ENCODE data around the gene HHAT.

Gene HHAT

DNA sequence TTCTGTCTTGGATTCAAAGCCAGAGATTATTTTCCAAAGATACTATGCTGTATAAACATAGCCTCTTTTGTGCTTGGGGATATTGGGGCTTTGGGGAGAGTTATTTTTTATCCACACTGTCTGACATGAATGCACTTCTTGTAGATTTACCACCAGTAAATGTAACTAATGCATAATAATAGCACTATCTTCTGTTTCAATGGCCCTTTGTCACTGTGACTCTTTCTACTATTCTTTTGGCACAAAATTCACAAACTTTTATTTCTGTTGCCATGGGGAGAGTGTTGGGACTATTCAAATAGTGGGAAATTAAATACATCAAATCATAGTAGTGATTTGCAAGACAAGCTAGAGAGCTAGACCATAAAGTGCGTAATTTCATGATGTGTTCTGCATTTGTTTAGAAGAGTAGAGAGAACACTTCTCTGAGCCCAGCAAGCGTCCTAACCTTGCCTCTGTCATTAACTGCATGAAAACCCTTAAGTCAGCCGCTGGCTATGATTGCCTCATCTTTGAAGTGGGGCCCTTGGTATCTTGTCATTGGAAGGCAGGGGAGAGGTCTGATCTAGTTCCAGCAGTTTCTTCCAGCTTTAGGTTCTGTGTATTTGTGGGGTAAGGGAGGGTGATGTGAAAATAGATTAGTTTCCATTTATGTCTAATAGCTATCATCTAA, 154.4 kb downstream of the HHAT start:
- H3K4me1 Mint-ChIP-seq, result peaks cover 9% of the 10 kb centered on the region
- H3K27me3 Mint-ChIP-seq (ENCODE audit: low read depth), result no peaks in the 10 kb centered on the region
- H3K9me3 Mint-ChIP-seq, result no peaks in the 10 kb centered on the region
- H3K4me3 Mint-ChIP-seq, result no peak overlapping the region
- H3K27ac Mint-ChIP-seq, result no peak overlapping the region
- TF ChIP-seq, protein P1, sequence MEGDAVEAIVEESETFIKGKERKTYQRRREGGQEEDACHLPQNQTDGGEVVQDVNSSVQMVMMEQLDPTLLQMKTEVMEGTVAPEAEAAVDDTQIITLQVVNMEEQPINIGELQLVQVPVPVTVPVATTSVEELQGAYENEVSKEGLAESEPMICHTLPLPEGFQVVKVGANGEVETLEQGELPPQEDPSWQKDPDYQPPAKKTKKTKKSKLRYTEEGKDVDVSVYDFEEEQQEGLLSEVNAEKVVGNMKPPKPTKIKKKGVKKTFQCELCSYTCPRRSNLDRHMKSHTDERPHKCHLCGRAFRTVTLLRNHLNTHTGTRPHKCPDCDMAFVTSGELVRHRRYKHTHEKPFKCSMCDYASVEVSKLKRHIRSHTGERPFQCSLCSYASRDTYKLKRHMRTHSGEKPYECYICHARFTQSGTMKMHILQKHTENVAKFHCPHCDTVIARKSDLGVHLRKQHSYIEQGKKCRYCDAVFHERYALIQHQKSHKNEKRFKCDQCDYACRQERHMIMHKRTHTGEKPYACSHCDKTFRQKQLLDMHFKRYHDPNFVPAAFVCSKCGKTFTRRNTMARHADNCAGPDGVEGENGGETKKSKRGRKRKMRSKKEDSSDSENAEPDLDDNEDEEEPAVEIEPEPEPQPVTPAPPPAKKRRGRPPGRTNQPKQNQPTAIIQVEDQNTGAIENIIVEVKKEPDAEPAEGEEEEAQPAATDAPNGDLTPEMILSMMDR (IDR thresholded peaks at IDR 0.05; ENCODE audit: unreplicated experiment in 3 of 3), result no peak
- H3K36me3 Mint-ChIP-seq (ENCODE audit: low read depth), result peaks cover 3% of the 10 kb centered on the region

- H3K27me3 Mint-ChIP-seq (ENCODE audit: low read depth), result no peaks in the 10 kb centered on the region
- no peak overlapping the region for H3K27ac Mint-ChIP-seq
- H3K4me1 Mint-ChIP-seq, result peaks cover 10% of the 10 kb centered on the region
- TF ChIP-seq, protein P1 (IDR thresholded peaks at IDR 0.05; ENCODE audit: unreplicated experiment in 3 of 3), result no peak
- no peak overlapping the region for H3K4me3 Mint-ChIP-seq
- peaks cover 3% of the 10 kb centered on the region for H3K36me3 Mint-ChIP-seq (ENCODE audit: low read depth)
- H3K9me3 Mint-ChIP-seq, result no peaks in the 10 kb centered on the region
Observed at GRCh38 chr1:210483821-210484220, 155.1 kb downstream of the HHAT start.

DNA sequence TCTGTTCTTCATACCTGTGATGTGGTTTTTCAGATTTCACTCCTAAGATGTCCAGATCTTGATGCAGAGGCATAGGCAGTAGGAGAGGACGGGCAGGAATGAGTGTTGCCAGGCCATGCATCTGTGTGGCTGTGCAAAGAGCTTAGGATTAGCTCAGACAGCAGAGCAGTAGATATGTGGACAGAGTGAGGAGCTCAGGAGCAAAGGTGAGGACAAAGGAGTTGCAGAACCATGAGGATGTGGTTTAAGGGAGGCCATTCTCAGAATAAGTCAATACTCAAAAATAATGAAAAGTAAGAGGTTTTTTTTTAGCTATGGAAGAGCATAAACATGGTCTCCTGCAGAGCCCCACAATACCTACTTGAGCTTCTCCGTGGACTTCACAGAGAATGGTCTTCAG, 158.3 kb downstream of the HHAT start:
- Mint-ChIP-seq H3K4me3 (no peak overlapping the region), H3K36me3 (ENCODE audit: low read depth) (peaks cover 3% of the 10 kb centered on the region), H3K9me3 (no peaks in the 10 kb centered on the region), H3K27ac (no peak overlapping the region), H3K4me1 (peaks cover 24% of the 10 kb centered on the region), H3K27me3 (ENCODE audit: low read depth) (peaks cover 4% of the 10 kb centered on the region)
- TF ChIP-seq, protein P1 (IDR thresholded peaks at IDR 0.05; ENCODE audit: unreplicated experiment in 3 of 3), result no peak

GRCh38 chr1:210489491-210489890, 160.8 kb downstream of the HHAT start:
- peaks cover 3% of the 10 kb centered on the region for H3K36me3 Mint-ChIP-seq (ENCODE audit: low read depth)

GRCh38 chr1:210490781-210491180, 162.1 kb downstream of the HHAT start:
- Mint-ChIP-seq H3K27ac (no peak overlapping the region), H3K9me3 (no peaks in the 10 kb centered on the region), H3K27me3 (ENCODE audit: low read depth) (peaks cover 4% of the 10 kb centered on the region), H3K36me3 (ENCODE audit: low read depth) (no peaks in the 10 kb centered on the region), H3K4me1 (peaks cover 15% of the 10 kb centered on the region), H3K4me3 (no peak overlapping the region)
- TF ChIP-seq, protein P1 (IDR thresholded peaks at IDR 0.05; ENCODE audit: unreplicated experiment in 3 of 3), result no peak

More at GRCh38 chr1:210489491-210489890, 160.8 kb downstream of the HHAT start:
- Mint-ChIP-seq H3K4me1 (peaks cover 15% of the 10 kb centered on the region), H3K4me3 (no peak overlapping the region), H3K27me3 (ENCODE audit: low read depth) (peaks cover 4% of the 10 kb centered on the region), H3K27ac (peak overlapping the region; percentile 5 to 26 (median 14)), H3K9me3 (no peaks in the 10 kb centered on the region)
- TF ChIP-seq, protein P1 (IDR thresholded peaks at IDR 0.05; ENCODE audit: unreplicated experiment in 3 of 3), result no peak

DNA sequence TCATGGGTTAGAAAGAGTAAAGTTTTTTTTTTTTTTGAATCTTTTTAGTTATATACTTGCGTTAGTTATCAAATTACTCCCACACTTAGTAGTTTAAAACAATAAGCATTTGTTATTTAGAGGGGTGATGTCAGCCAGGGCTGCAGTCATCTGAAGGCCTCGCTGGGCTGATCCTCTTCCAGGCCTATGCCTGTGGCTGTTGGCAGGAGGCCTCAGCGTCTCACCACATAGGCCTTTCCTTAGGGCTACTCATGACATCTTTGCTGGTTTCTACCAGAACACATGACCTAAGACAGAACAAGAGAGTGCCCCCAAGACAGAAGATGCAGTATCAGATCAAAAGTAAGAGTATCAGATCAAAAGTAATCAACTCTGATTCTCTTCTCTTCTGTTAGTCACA, 167.4 kb downstream of the HHAT start:
- Mint-ChIP-seq H3K27me3 (ENCODE audit: low read depth) (peaks cover 7% of the 10 kb centered on the region), H3K36me3 (ENCODE audit: low read depth) (no peaks in the 10 kb centered on the region), H3K27ac (no peak overlapping the region), H3K4me1 (peaks cover 16% of the 10 kb centered on the region), H3K9me3 (no peaks in the 10 kb centered on the region), H3K4me3 (no peak overlapping the region)
- TF ChIP-seq, protein P1 (IDR thresholded peaks at IDR 0.05; ENCODE audit: unreplicated experiment in 3 of 3), result no peak
